Thyroid gland (tissue), 4 donors: ENCODE measurements around the gene IREB2.
"Not testable (repeated sequence)": the region's sequence is repeated elsewhere in the genome, so short reads cannot be mapped to it uniquely, and the experiment has no call there.

Experiments
- CTCF ChIP-seq, 6 experiments: fragments of 200-600 bp in 3 of 6; fragments of 450-650 bp in 3 of 6; sonication (generic) in 3 of 6; IDR thresholded peaks; one replicate each; pipeline ENCODE4 v1.5.1; 2016 to 2019; ENCODE audit warnings: antibody characterized with exemption in 6 of 6, mild to moderate bottlenecking in 2 of 6, inconsistent platforms in 1 of 6, moderate library complexity in 1 of 6
- POLR2A ChIP-seq, 2 donors: fragments of 450-650 bp; IDR thresholded peaks; one replicate each; pipeline ENCODE4 v1.6.1; 2017; ENCODE audit warnings: antibody characterized with exemption in 2 of 2, mild to moderate bottlenecking in 2 of 2, moderate library complexity in 1 of 2

GRCh38 chr15:78404796-78405195 lies 33.2 kb upstream of the IREB2 start:
- TF ChIP-seq CTCF, POLR2A (IDR thresholded peaks at IDR 0.05): not testable (repeated sequence)
